H7 (cell line): ENCODE results near the gene PSME1. TPM values are rescaled to one million over a fixed set of nuclear protein-coding genes. Genes with fewer than 3 reads are reported as not detected.

Experiments used
- DNase-seq: peaks from one replicate; pipeline ENCODE4 v3.0.0; 2012
- H3K27me3 ChIP-seq: 2 replicates; pipeline ENCODE4 v1.6.0; 2011; ENCODE audit warnings: mild to moderate bottlenecking, low read length; ENCODE audit not compliant: control insufficient read depth, insufficient read depth
- H3K36me3 ChIP-seq: replicated peaks from 2 replicates; pipeline ENCODE4 v1.5.1; 2011; ENCODE audit warnings: low read length; ENCODE audit not compliant: control insufficient read depth, insufficient read depth
- H3K4me3 ChIP-seq: 2 replicates; pipeline ENCODE4 v1.5.1; 2011; ENCODE audit warnings: low read depth, mild to moderate bottlenecking, control low read depth, low read length, moderate library complexity; ENCODE audit not compliant: insufficient read depth
- total RNA-seq: library from RNA; depleted of rRNA; stranded (reverse); fragments of >200 nt; shearing (Covaris generic); gene quantifications from 2 replicates; pipeline ENCODE4 v1.2.3, GENCODE V29; 2014; rRNA removed

The PSME1 gene
- total RNA-seq, 1 experiment from 2014 or later = 49.3 TPM

DNA sequence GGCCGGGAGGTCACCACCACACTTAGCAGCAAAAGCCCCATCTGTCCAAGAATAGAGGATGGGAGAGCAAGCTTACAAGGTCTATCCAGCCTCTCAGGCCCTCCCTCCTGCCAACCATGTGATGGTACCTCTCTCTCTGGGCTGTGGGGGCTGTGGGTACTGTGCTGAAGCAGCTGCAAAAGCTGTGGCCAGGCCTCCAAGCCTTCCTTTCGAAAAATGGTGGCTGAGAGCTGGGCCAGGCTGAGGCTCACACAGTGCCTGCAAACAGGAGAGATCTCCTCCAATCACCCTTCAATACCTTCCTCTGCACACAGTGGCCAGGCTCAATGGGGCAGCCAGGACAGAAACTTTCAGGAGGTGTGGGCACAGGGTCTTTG lies 51.5 kb downstream of the PSME1 start:
- Histone ChIP-seq H3K4me3 (no peak overlapping the region), H3K27me3 (no peaks in the 10 kb centered on the region), H3K36me3 (peaks cover 32% of the 10 kb centered on the region)
- no peak for DNase-seq

Other genes starting within 250 kb of the PSME1 start
- 13.9 and 18.9 TPM in 2 replicates for gene DHRS4, start 182.4 kb upstream of the PSME1 start, total RNA-seq
- gene DHRS4L2, start 147.3 kb upstream of the PSME1 start, total RNA-seq = 8.0 and 12.2 TPM in 2 replicates
- gene CARMIL3, start 84.2 kb upstream of the PSME1 start, total RNA-seq = 2.3 and 6.5 TPM in 2 replicates
- gene CPNE6, start 64.6 kb upstream of the PSME1 start, total RNA-seq = 0.04 TPM in 1 of 2 replicates, not detected in the other
- gene PCK2, start 41.9 kb upstream of the PSME1 start, total RNA-seq = 73.7 and 80.1 TPM in 2 replicates
- gene DCAF11, start 21.4 kb upstream of the PSME1 start, total RNA-seq = 70.4 and 90.1 TPM in 2 replicates
- gene NRL, start 21.2 kb upstream of the PSME1 start, total RNA-seq = 0.87 and 2.1 TPM in 2 replicates
- not detected in 2 replicates for gene FITM1, start 5.5 kb upstream of the PSME1 start, total RNA-seq
- gene EMC9, start 5.4 kb downstream of the PSME1 start, total RNA-seq = 25.7 and 35.9 TPM in 2 replicates
- gene PSME2, start 10.4 kb downstream of the PSME1 start, total RNA-seq = 129 and 134 TPM in 2 replicates
- gene RNF31, start 11.3 kb downstream of the PSME1 start, total RNA-seq = 67.7 and 75.0 TPM in 2 replicates
- 8.1 and 11.2 TPM in 2 replicates for gene IRF9, start 25.1 kb downstream of the PSME1 start, total RNA-seq
- 5.6 and 5.9 TPM in 2 replicates for gene REC8, start 35.9 kb downstream of the PSME1 start, total RNA-seq
- 139 and 149 TPM in 2 replicates for gene IPO4, start 52.6 kb downstream of the PSME1 start, total RNA-seq
- 27.4 and 35.2 TPM in 2 replicates for gene TM9SF1, start 59.2 kb downstream of the PSME1 start, total RNA-seq
- not detected in 2 replicates for gene TSSK4, start 69.5 kb downstream of the PSME1 start, total RNA-seq
- gene CHMP4A, start 77.3 kb downstream of the PSME1 start, total RNA-seq = 17.6 and 20.8 TPM in 2 replicates
- 18.6 and 23.6 TPM in 2 replicates for gene MDP1, start 79.9 kb downstream of the PSME1 start, total RNA-seq
- 195 and 203 TPM in 2 replicates for gene NEDD8, start 96.2 kb downstream of the PSME1 start, total RNA-seq
- 81.6 and 104 TPM in 2 replicates for gene GMPR2, start 96.7 kb downstream of the PSME1 start, total RNA-seq
- gene TINF2, start 106.4 kb downstream of the PSME1 start, total RNA-seq = 46.9 and 52.2 TPM in 2 replicates
- gene TGM1, start 127.0 kb downstream of the PSME1 start, total RNA-seq = 0.21 and 3.1 TPM in 2 replicates
- 22.8 and 25.9 TPM in 2 replicates for gene RABGGTA, start 135.4 kb downstream of the PSME1 start, total RNA-seq
- gene DHRS1, start 163.6 kb downstream of the PSME1 start, total RNA-seq = 13.5 and 18.8 TPM in 2 replicates
- gene NOP9, start 163.7 kb downstream of the PSME1 start, total RNA-seq = 27.2 and 32.4 TPM in 2 replicates
- 0.48 TPM in 1 of 2 replicates, not detected in the other for gene CIDEB, start 171.8 kb downstream of the PSME1 start, total RNA-seq
- gene LTB4R2, start 173.9 kb downstream of the PSME1 start, total RNA-seq = 4.8 and 7.8 TPM in 2 replicates
- 4.2 and 5.0 TPM in 2 replicates for gene LTB4R, start 175.3 kb downstream of the PSME1 start, total RNA-seq
- 0.17 TPM in 1 of 2 replicates, not detected in the other for gene ADCY4, start 198.9 kb downstream of the PSME1 start, total RNA-seq
- gene RIPK3, start 203.8 kb downstream of the PSME1 start, total RNA-seq = not detected in 2 replicates
- 12.2 and 28.3 TPM in 2 replicates for gene NFATC4, start 232.0 kb downstream of the PSME1 start, total RNA-seq